Activated naive CD8-positive, alpha-beta T cell treated with anti-CD3 and anti-CD28 coated beads, Interleukin-2, amount 10 ng/mL, durations not matched to agents 7 days and 5 days (primary cell): ENCODE measurements around the gene SLC35B3. TPM values are rescaled to one million over a fixed set of nuclear protein-coding genes. Genes with fewer than 3 reads are reported as not detected.
A peak's percentile ranks its signal among the peaks of the same experiment; 100 is the strongest.

Source experiments
- ATAC-seq: fragments of 150-1000 bp; cut with Tn5 transposase; one replicate; pipeline ENCODE4 v1.10.0; 2021; ENCODE audit warnings: low read depth, moderate library complexity
- POLR2A ChIA-PET: fragments of 350-600 bp; sonication (Branson Sonifier 250); formaldehyde crosslinking; loops from one replicate; lab custom pipeline; 2021; ENCODE audit warnings: antibody characterized with exemption; lab: Charles Lee
- DNase-seq: peaks from one replicate; pipeline ENCODE4 v3.0.0; 2021
- H3K27ac Mint-ChIP-seq: one replicate; pipeline ENCODE4 v1.8.0; 2022; ENCODE audit warnings: mild to moderate bottlenecking, mixed read lengths
- H3K27me3 Mint-ChIP-seq: one replicate; pipeline ENCODE4 v1.8.0; 2022; ENCODE audit warnings: mild to moderate bottlenecking, moderate library complexity, mixed read lengths
- H3K36me3 Mint-ChIP-seq: one replicate; pipeline ENCODE4 v1.8.0; 2021; ENCODE audit warnings: mild to moderate bottlenecking, mixed read lengths
- H3K4me1 Mint-ChIP-seq: one replicate; pipeline ENCODE4 v1.8.0; 2021; ENCODE audit warnings: mixed read lengths
- H3K4me3 Mint-ChIP-seq: one replicate; pipeline ENCODE4 v1.8.0; 2022; ENCODE audit warnings: mild to moderate bottlenecking, moderate library complexity, mixed read lengths
- H3K9me3 Mint-ChIP-seq: one replicate; pipeline ENCODE4 v1.8.0; 2021; ENCODE audit warnings: mixed read lengths
- total RNA-seq, 2 experiments: library from RNA; stranded (reverse); gene quantifications; one replicate each; pipeline ENCODE4 v1.2.3, GENCODE V29; 2021

SLC35B3 gene
- total RNA-seq, 2 experiments from 2014 or later: 11.6 to 12.7 TPM

DNA sequence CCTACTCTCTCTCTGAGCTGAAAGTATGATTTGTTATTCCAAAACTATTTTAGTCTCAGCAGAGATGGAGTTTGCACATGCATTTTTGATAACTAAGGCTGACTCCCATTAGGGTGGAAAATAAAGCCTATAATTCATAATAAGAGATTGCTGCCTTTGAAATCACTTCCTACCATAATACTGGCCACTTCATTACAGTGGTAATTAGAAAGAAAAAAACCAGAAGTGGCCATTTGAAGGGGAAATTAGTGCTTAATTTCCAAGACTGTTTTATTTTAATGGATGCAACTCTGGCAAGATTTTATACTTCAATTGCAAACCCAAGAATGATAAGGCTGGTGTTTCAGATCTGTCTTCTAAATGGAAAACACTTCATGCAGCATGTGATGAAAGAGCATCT lies 43.4 kb downstream of the SLC35B3 start:
- no peaks in the 10 kb centered on the region for H3K27me3 Mint-ChIP-seq
- peak overlapping the region; percentile 72 for H3K27ac Mint-ChIP-seq

GRCh38 chr6:8389036-8389818 lies 46.1 kb downstream of the SLC35B3 start:
- peaks cover 4% of the 10 kb centered on the region for H3K36me3 Mint-ChIP-seq
- DNase-seq: no peak
- no peak overlapping the region for H3K27ac Mint-ChIP-seq
- peaks cover 12% of the 10 kb centered on the region for H3K4me1 Mint-ChIP-seq
- H3K9me3 Mint-ChIP-seq: no peaks in the 10 kb centered on the region
- ATAC-seq: no peak
- H3K4me3 Mint-ChIP-seq: no peak overlapping the region
- POLR2A ChIA-PET: no interaction called here
- no peaks in the 10 kb centered on the region for H3K27me3 Mint-ChIP-seq

More for the DNA sequence above, 43.4 kb downstream of the SLC35B3 start:
- DNase-seq: no peak
- Mint-ChIP-seq H3K36me3 (peaks cover 5% of the 10 kb centered on the region), H3K4me3 (peak overlapping the region; percentile 39), H3K9me3 (no peaks in the 10 kb centered on the region), H3K4me1 (peaks cover 12% of the 10 kb centered on the region)
- ATAC-seq: no peak
- POLR2A ChIA-PET: no interaction called here

DNA sequence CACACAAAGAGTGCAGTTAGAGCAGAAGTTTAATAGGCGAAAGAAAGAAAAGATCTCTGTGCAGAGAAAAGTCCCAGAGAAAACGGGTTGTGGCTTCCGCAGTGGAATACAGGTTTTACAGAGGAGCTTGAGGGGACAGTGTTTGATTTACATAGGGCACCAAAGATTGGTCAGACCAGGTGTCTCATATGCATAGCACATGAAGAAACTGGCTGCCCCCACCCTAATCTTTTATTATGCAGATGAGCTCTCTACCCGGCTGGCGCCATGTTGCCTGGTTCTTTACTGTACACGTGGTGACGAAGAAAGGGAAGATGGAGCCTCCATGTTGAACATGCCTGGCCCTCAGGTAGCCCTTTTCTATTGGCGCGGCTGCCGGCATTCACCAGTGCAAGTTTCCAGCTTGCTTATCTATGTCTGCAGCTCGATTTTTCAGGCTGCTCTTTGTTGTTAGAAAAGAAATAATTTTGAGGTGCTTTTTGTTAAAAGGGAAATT lies 47.4 kb downstream of the SLC35B3 start:
- POLR2A ChIA-PET: no interaction called here
- peaks cover 9% of the 10 kb centered on the region for H3K4me1 Mint-ChIP-seq
- H3K27ac Mint-ChIP-seq: no peak overlapping the region
- H3K4me3 Mint-ChIP-seq: no peak overlapping the region
- no peaks in the 10 kb centered on the region for H3K27me3 Mint-ChIP-seq
- DNase-seq: no peak
- peaks cover 1% of the 10 kb centered on the region for H3K36me3 Mint-ChIP-seq
- no peaks in the 10 kb centered on the region for H3K9me3 Mint-ChIP-seq
- no peak for ATAC-seq

GRCh38 chr6:8383584-8383983 lies 51.8 kb downstream of the SLC35B3 start:
- no peak for DNase-seq
- Mint-ChIP-seq H3K9me3 (no peaks in the 10 kb centered on the region), H3K27ac (no peak overlapping the region), H3K27me3 (no peaks in the 10 kb centered on the region), H3K36me3 (no peaks in the 10 kb centered on the region), H3K4me3 (no peak overlapping the region), H3K4me1 (no peaks in the 10 kb centered on the region)
- no peak for ATAC-seq
- POLR2A ChIA-PET: no interaction called here

DNA sequence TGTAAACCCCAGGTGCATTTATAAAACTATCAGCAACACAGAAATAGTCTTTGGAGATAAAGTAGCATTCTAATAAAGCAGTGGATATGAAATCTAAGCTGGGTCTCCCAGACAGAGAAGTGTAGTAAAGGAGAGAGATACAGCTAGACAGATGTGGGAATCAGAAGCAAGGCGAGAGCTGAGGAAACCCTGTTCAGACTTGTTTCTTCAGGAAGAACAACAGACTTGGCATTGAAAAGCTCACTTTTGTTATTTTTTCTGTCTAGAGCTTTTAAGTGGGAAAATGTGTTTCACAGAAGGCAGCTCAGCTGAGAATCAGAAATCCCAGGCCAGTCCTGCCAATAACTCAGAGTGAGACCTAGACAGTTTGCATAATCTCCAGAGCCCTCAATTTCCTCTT lies 52.9 kb downstream of the SLC35B3 start:
- no peaks in the 10 kb centered on the region for H3K4me1 Mint-ChIP-seq
- H3K36me3 Mint-ChIP-seq: no peaks in the 10 kb centered on the region
- no peaks in the 10 kb centered on the region for H3K27me3 Mint-ChIP-seq
- POLR2A ChIA-PET: no interaction called here
- no peaks in the 10 kb centered on the region for H3K9me3 Mint-ChIP-seq
- DNase-seq (no peak), ATAC-seq (no peak)
- H3K4me3 Mint-ChIP-seq: no peak overlapping the region
- H3K27ac Mint-ChIP-seq: no peak overlapping the region

DNA sequence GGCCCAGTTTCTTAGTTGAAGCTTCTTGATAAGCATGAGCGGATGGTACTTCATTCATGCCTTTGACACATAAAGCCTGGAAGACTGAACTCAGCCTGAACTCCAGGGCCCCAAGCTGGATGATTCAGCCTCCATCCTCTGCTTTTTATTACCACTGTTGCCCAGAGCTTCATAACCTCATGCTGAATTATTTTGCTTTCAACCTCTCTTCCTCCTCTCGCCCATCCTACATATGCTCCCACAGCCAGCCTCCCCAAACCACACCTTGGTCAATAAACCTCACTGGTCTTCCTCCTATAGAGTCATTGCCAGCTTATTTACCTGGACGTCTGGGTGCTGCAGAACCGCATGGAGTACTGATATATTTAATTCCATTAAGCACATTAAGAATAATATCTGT lies 59.4 kb downstream of the SLC35B3 start:
- no peak overlapping the region for H3K4me3 Mint-ChIP-seq
- POLR2A ChIA-PET: no interaction called here
- no peak overlapping the region for H3K27ac Mint-ChIP-seq
- no peaks in the 10 kb centered on the region for H3K36me3 Mint-ChIP-seq
- H3K27me3 Mint-ChIP-seq: peaks cover 3% of the 10 kb centered on the region
- H3K4me1 Mint-ChIP-seq: no peaks in the 10 kb centered on the region
- DNase-seq (no peak), ATAC-seq (no peak)
- H3K9me3 Mint-ChIP-seq: peaks cover 2% of the 10 kb centered on the region
